Testis (tissue), 2 donors: ENCODE data around the gene MAGI1.

ENCODE experiments used
- POLR2A ChIP-seq: fragments of 450-650 bp; IDR thresholded peaks from one replicate; pipeline ENCODE4 v1.6.1; 2017; ENCODE audit warnings: antibody characterized with exemption, mild to moderate bottlenecking, moderate library complexity
- TF ChIP-seq, protein P1 (sequence below), 3 experiments: fragments of 450-650 bp in 2 of 3; fragments of 200-600 bp in 1 of 3; sonication (generic) in 1 of 3; IDR thresholded peaks; one replicate each; pipeline ENCODE4 v1.5.1; 2016 to 2019; ENCODE audit warnings: antibody characterized with exemption in 3 of 3, mild to moderate bottlenecking in 2 of 3, moderate library complexity in 1 of 3

DNA sequence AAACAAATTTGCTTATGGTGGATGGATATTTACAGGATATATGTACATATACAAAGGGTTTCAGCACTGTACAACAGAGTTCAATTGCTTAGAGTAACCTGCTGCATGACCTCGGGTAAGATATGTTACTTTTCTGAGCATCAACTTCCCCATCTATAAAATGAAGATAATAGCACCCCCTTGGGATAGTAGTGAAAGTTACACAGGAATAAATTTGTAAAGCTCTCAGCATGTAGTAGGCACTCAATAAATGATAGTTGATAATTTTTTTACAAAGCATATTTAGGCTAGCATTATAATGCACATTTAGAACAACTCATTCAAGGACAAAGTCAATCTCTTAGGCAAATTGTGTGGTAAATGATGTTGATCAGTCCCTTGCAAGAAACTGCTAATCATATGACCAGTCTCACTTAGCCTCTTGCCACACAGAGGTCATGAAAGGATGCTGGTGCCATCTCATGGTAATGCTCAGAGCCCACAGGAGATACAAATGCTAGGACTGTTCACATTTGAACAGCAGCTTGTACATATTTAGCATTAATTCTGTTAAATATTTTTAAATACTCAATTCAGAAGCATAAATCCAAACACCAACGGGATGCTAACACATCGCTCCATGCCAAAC, 123.9 kb downstream of the MAGI1 start:
- TF ChIP-seq POLR2A = no peak
- TF ChIP-seq, protein P1, sequence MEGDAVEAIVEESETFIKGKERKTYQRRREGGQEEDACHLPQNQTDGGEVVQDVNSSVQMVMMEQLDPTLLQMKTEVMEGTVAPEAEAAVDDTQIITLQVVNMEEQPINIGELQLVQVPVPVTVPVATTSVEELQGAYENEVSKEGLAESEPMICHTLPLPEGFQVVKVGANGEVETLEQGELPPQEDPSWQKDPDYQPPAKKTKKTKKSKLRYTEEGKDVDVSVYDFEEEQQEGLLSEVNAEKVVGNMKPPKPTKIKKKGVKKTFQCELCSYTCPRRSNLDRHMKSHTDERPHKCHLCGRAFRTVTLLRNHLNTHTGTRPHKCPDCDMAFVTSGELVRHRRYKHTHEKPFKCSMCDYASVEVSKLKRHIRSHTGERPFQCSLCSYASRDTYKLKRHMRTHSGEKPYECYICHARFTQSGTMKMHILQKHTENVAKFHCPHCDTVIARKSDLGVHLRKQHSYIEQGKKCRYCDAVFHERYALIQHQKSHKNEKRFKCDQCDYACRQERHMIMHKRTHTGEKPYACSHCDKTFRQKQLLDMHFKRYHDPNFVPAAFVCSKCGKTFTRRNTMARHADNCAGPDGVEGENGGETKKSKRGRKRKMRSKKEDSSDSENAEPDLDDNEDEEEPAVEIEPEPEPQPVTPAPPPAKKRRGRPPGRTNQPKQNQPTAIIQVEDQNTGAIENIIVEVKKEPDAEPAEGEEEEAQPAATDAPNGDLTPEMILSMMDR (IDR thresholded peaks at IDR 0.05) = no peak
